Spleen (tissue), 7 donors: ENCODE results near the gene FBRS.

Experiments used
- POLR2A ChIP-seq, 3 donors: fragments of 450-650 bp; IDR thresholded peaks; one replicate each; pipeline ENCODE4 v1.5.1; 2017; ENCODE audit warnings: antibody characterized with exemption in 3 of 3, mild to moderate bottlenecking in 1 of 3
- POLR2AphosphoS5 ChIP-seq, 3 donors: sonication (generic); formaldehyde crosslinking; IDR thresholded peaks; one replicate each; pipeline ENCODE4 v1.5.1; 2017; ENCODE audit warnings: antibody characterized with exemption in 3 of 3
- TF ChIP-seq, protein P1 (sequence below), 11 experiments: fragments of 200-600 bp in 7 of 11; fragments of 450-650 bp in 4 of 11; sonication (generic) in 4 of 11; IDR thresholded peaks in 8 of 11; conservative IDR thresholded peaks in 3 of 11; 1 replicate in 7 of 11; 2 replicates in 4 of 11; pipeline versions ENCODE4 v1.4.0 to v1.8.0; 2016 to 2021; ENCODE audit warnings: antibody characterized with exemption in 11 of 11, inconsistent platforms in 4 of 11, mild to moderate bottlenecking in 1 of 11
- donor health status: DM: no; HTN: no; CAD: no; lungs with moderate emphysema.
- donor health status: DM: no; HTN: no; CAD: no.
- donor health status: DM: no; HTN: no; CAD: no.

DNA sequence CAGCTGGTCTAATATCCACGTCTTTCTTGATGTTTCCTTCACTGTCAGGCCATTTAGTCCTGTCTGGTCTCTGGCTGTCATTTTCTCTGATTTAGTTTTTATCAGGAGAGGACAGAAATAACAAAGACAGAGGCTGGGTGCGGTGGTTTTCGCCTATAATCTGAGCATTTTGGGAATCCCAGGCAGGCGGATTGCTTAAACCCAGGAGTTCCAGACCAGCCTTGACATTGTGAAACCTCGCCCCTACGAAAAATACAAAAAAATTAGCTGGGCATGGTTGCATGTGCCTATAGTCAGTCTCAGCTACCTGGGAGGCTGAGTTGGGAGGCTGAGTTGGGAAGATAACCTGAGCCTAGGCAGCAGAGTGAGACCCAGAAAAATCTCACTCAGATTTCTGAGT is 47.8 kb downstream of the FBRS start:
- TF ChIP-seq POLR2A (IDR thresholded peaks at IDR 0.05) (no peak), POLR2AphosphoS5 (IDR thresholded peaks at IDR 0.05) (no peak)
- TF ChIP-seq, protein P1, sequence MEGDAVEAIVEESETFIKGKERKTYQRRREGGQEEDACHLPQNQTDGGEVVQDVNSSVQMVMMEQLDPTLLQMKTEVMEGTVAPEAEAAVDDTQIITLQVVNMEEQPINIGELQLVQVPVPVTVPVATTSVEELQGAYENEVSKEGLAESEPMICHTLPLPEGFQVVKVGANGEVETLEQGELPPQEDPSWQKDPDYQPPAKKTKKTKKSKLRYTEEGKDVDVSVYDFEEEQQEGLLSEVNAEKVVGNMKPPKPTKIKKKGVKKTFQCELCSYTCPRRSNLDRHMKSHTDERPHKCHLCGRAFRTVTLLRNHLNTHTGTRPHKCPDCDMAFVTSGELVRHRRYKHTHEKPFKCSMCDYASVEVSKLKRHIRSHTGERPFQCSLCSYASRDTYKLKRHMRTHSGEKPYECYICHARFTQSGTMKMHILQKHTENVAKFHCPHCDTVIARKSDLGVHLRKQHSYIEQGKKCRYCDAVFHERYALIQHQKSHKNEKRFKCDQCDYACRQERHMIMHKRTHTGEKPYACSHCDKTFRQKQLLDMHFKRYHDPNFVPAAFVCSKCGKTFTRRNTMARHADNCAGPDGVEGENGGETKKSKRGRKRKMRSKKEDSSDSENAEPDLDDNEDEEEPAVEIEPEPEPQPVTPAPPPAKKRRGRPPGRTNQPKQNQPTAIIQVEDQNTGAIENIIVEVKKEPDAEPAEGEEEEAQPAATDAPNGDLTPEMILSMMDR (IDR thresholded peaks at IDR 0.05 in 8 of 11, conservative IDR thresholded peaks at IDR 0.05 in 3 of 11): no peak
